K562 (cell line): ENCODE measurements around the gene PIGK. TPM values are rescaled to one million over a fixed set of nuclear protein-coding genes. Genes with fewer than 3 reads are reported as not detected.

Source experiments
- ATAC-seq: fragments of 200-7000 bp; cut with Tn5 transposase; 3 replicates; pipeline ENCODE4 v1.9.1; 2020; ENCODE audit warnings: moderate library complexity
- BruUV-seq: library from RNA; stranded (reverse); fragments of 400-500 nt; replicated peaks from 2 replicates; lab custom pipeline; 2021; lab: Mats Ljungman, UMichigan
- CTCF ChIA-PET: fragments of 300-600 bp; formaldehyde crosslinking; extraction: SDS; loops from one replicate; lab custom pipeline; 2021; ENCODE audit warnings: low intra/inter-chr PET ratio; lab: Yijun Ruan, JAX
- POLR2A ChIA-PET: fragments of 300-600, 350-650 bp; sonication (Branson Sonifier 250); formaldehyde crosslinking; extraction: SDS; loops from one replicate; lab custom pipeline; 2021; ENCODE audit warnings: antibody characterized with exemption, inconsistent platforms; lab: Yijun Ruan, JAX
- DNase-seq, 4 experiments: peaks; one replicate each; pipeline versions ENCODE4 v3.0.0 to v3.0.0-alpha.2; 2011 to 2018; ENCODE audit warnings: low spot score in 3 of 4, mixed read lengths in 3 of 4; ENCODE audit errors: extremely low read depth in 1 of 4
- FAIRE-seq: peaks from 2 replicates; lab custom pipeline; 2011; peaks lifted over from hg19 to GRCh38; lab: Jason Lieb, UNC
- H2AFZ ChIP-seq: 2 replicates; pipeline ENCODE4 v1.6.0; 2011; ENCODE audit warnings: low read depth, low read length, control low read depth, inconsistent platforms
- H3K27ac ChIP-seq: fragments of 200-600 bp; 3 replicates; pipeline ENCODE4 v1.8.0; 2011; ENCODE audit warnings: low read depth, mild to moderate bottlenecking, control low read depth, inconsistent platforms, low read length, moderate library complexity, mixed read lengths; ENCODE audit errors: extremely low read depth
- H3K27me3 ChIP-seq, 2 experiments: fragments of 300-600 bp in 1 of 2; 2 replicates in 1 of 2; 3 replicates in 1 of 2; pipeline versions ENCODE4 v1.6.0 to v1.8.0; 2011; ENCODE audit warnings: inconsistent platforms in 2 of 2, low read length in 2 of 2, mild to moderate bottlenecking in 1 of 2, mixed read lengths in 1 of 2, moderate library complexity in 1 of 2; ENCODE audit not compliant: control insufficient read depth in 2 of 2, insufficient read depth in 2 of 2
- H3K36me3 ChIP-seq: fragments of 300-600 bp; 3 replicates; pipeline ENCODE4 v1.8.0; 2011; ENCODE audit warnings: mild to moderate bottlenecking, low read length, inconsistent platforms; ENCODE audit not compliant: control insufficient read depth, insufficient read depth
- H3K4me1 ChIP-seq, 2 experiments: fragments of 200-600 bp in 1 of 2; replicated peaks in 1 of 2; 2 replicates in 1 of 2; 3 replicates in 1 of 2; pipeline versions ENCODE4 v1.5.1 to v1.8.0; 2011; ENCODE audit warnings: inconsistent platforms in 2 of 2, low read length in 2 of 2, mild to moderate bottlenecking in 1 of 2, mixed read lengths in 1 of 2, moderate library complexity in 1 of 2; ENCODE audit not compliant: control insufficient read depth in 2 of 2, insufficient read depth in 2 of 2
- H3K4me2 ChIP-seq: 2 replicates; pipeline ENCODE4 v1.6.1; 2011; ENCODE audit warnings: low read length, control low read depth, inconsistent platforms, mixed read lengths; ENCODE audit not compliant: insufficient read depth
- H3K4me3 ChIP-seq: fragments of 200-600 bp; sonication (generic), shearing (Covaris generic); 2 replicates; pipeline ENCODE4 v1.5.1; 2016; ENCODE audit warnings: control low read depth, inconsistent platforms
- H3K79me2 ChIP-seq: fragments of 200-600 bp; 3 replicates; pipeline ENCODE4 v1.8.0; 2011; ENCODE audit warnings: low read length, inconsistent platforms; ENCODE audit not compliant: control insufficient read depth, insufficient read depth
- H3K9ac ChIP-seq, 2 experiments: 2 replicates each; pipeline versions ENCODE4 v1.6.0 to v1.6.1; 2011; ENCODE audit warnings: low read depth in 2 of 2, low read length in 2 of 2, control low read depth in 1 of 2, inconsistent platforms in 1 of 2, mild to moderate bottlenecking in 1 of 2, mixed read lengths in 1 of 2; ENCODE audit not compliant: insufficient read depth in 1 of 2
- H3K9me1 ChIP-seq: one replicate; pipeline ENCODE4 v1.6.0; 2011; ENCODE audit warnings: inconsistent platforms, mild to moderate bottlenecking, low read length, moderate library complexity; ENCODE audit not compliant: control insufficient read depth, insufficient read depth
- H3K9me3 ChIP-seq: replicated peaks from 2 replicates; pipeline ENCODE4 v1.5.1; 2011; ENCODE audit warnings: low read depth, low read length, inconsistent platforms; ENCODE audit not compliant: control insufficient read depth, insufficient read depth
- H4K20me1 ChIP-seq: replicated peaks from 2 replicates; pipeline ENCODE4 v1.6.1; 2011; ENCODE audit warnings: low read length, inconsistent platforms, mixed read lengths; ENCODE audit not compliant: control insufficient read depth, insufficient read depth
- GTF3C2 ChIP-seq: IDR thresholded peaks from 3 replicates; pipeline ENCODE4 v1.6.1; 2011; ENCODE audit warnings: borderline replicate concordance, mild to moderate bottlenecking, moderate library complexity; ENCODE audit not compliant: insufficient read length; ENCODE audit errors: extremely low read depth
- HNRNPH1 ChIP-seq: fragments of 200-400 bp; formaldehyde crosslinking; optimal IDR thresholded peaks from 2 replicates; pipeline ENCODE3; 2017; ENCODE audit warnings: low read depth, mild to moderate bottlenecking, low read length, moderate library complexity
- KLF1 ChIP-seq: fragments of 450-650 bp; IDR thresholded peaks from 2 replicates; pipeline ENCODE4 v1.6.1; 2016; ENCODE audit warnings: missing genetic modification characterization, missing compliant biosample characterization
- POLR2G ChIP-seq: fragments of 200-400 bp; formaldehyde crosslinking; IDR thresholded peaks from 2 replicates; pipeline ENCODE4 v1.6.1; 2017; ENCODE audit warnings: low read depth, mild to moderate bottlenecking, antibody characterized with exemption, low read length, moderate library complexity
- PRDM10 ChIP-seq: fragments of 450-650 bp; IDR thresholded peaks from 2 replicates; pipeline ENCODE4 v1.6.1; 2018; ENCODE audit not compliant: partially characterized antibody
- SMARCB1 ChIP-seq: IDR thresholded peaks from 2 replicates; pipeline ENCODE4 v1.6.1; 2011; ENCODE audit warnings: improper control_type of control experiment, low read depth; ENCODE audit not compliant: insufficient read length
- ZBTB43 ChIP-seq: sonication (generic); formaldehyde crosslinking; IDR thresholded peaks from 2 replicates; pipeline ENCODE4 v1.8.0; 2023; ENCODE audit warnings: mild to moderate bottlenecking, missing genetic modification reagents
- ZFP30 ChIP-seq: fragments of 250-450 bp; sonication (Bioruptor Pico); IDR thresholded peaks from 2 replicates; pipeline ENCODE4 v1.8.0; 2022; ENCODE audit warnings: moderate library complexity, mild to moderate bottlenecking, inconsistent platforms, borderline replicate concordance
- ZNF384 ChIP-seq: IDR thresholded peaks from 2 replicates; pipeline ENCODE4 v1.6.1; 2012; ENCODE audit warnings: low read depth, low read length, improper control_type of control experiment
- WGBS: fragments of 100-300 bp; shearing (Covaris generic); methylation state at CpG from one replicate; pipeline ENCODE4 v1.1.6; 2016; ENCODE audit warnings: low coverage, mixed read lengths; ENCODE audit not compliant: insufficient coverage; ENCODE audit errors: missing lambda C conversion rate; 5-methylcytosine and 5-hydroxymethylcytosine counted together
- in situ Hi-C: fragments of 300-500 bp; cut with MboI; formaldehyde crosslinking; loops from 4 replicates; pipeline ENCODE4 v1.15.0; 2018; ENCODE audit warnings: inconsistent platforms, mixed read lengths
- intact Hi-C: fragments of 100-400 bp; cut with micrococcal nuclease; formaldehyde crosslinking; loops from 2 replicates; pipeline ENCODE4 v1.14.2; 2022
- polyA plus RNA-seq, 8 experiments: library from polyadenylated mRNA; depleted of rRNA in 4 of 8; stranded (reverse) in 5 of 8; unstranded in 3 of 8; fragments of >200 nt; fragmentation: Nextera tagmentation in 2 of 8; fragmentation: Illumina TruSeq in 1 of 8; extraction: Ambion mirVana in 2 of 8; extraction: Trizol in 1 of 8; gene quantifications; 2 replicates each; pipeline versions ENCODE4 v1.2.1 to v1.2.3, GENCODE V29; 2011 to 2014; ENCODE audit warnings: inconsistent platforms in 1 of 8, missing spikeins in 1 of 8
- total RNA-seq, 7 experiments: library from RNA; depleted of rRNA in 6 of 7; stranded (reverse); fragments of >200 nt in 6 of 7; fragmentation: Illumina TruSeq in 2 of 7; extraction: Trizol in 2 of 7; gene quantifications; 2 replicates each; pipeline versions ENCODE4 v1.2.1 to v1.2.3, GENCODE V29; 2011 to 2021; ENCODE audit warnings: low replicate concordance in 1 of 7

Gene PIGK
- total and polyA plus RNA-seq, 9 of the 15 experiments (the other 6 are each of a cell fraction or from before 2014, with no cell fraction given): 15.7 to 59.5 (median 29.9) TPM

- H4K20me1 ChIP-seq: no peaks in the 10 kb centered on the region
- H3K4me2 ChIP-seq: no peak overlapping the region
- H3K9me1 ChIP-seq: no peaks in the 10 kb centered on the region
- no peaks in the 10 kb centered on the region for H3K79me2 ChIP-seq
- ATAC-seq (peak; percentile 26; the same call in 1 of the 3 replicates), FAIRE-seq (no peak), DNase-seq (no peak)
- 2% methylated on average over 5 of the region's 5 CpGs for WGBS
- H2AFZ ChIP-seq: no peak overlapping the region
- no peaks in the 10 kb centered on the region for H3K4me1 ChIP-seq
- no peak overlapping the region for H3K27ac ChIP-seq
- no peaks in the 10 kb centered on the region for H3K9me3 ChIP-seq
- H3K4me3 ChIP-seq: no peak overlapping the region
- no peaks in the 10 kb centered on the region for H3K36me3 ChIP-seq
- TF ChIP-seq ZFP30: no peak
- no peak for TF ChIP-seq ZBTB43
- no peak for TF ChIP-seq POLR2G
- no peak for TF ChIP-seq HNRNPH1
- TF ChIP-seq SMARCB1: no peak
- TF ChIP-seq GTF3C2: no peak
- TF ChIP-seq ZNF384: no peak
- no peak for TF ChIP-seq PRDM10
- no peak for TF ChIP-seq KLF1 (tag)
- intact Hi-C loops (no loop called here), in situ Hi-C loops (no loop called here)
- H3K27me3 ChIP-seq: no peaks in the 10 kb centered on the region; a peak in 1 of 5 replicates
- no peak overlapping the region for H3K9ac ChIP-seq
- ChIA-PET CTCF (no interaction called here), POLR2A (no interaction called here)
- BruUV-seq: no TSS peak
These were observed 159.2 kb downstream of the PIGK start for GRCh38 chr1:77060000-77060399.
